OCI-M2 (cell line): ENCODE measurements around the gene EMP2.
"Not testable (repeated sequence)": the region's sequence is repeated elsewhere in the genome, so short reads cannot be mapped to it uniquely, and the experiment has no call there.

Experiments used
- DNase-seq: peaks from one replicate; lab custom pipeline; 2025; ENCODE audit not compliant: unreplicated experiment; lab: John Stamatoyannopoulos, UW

Gene EMP2

GRCh38 chr16:10579965-10580882, at the start of gene EMP2:
EMP2 (minus strand) TSS chr16:10580598; CDS start chr16:10547617, 32,981 bp downstream.
- DNase-seq: no peak

GRCh38 chr16:10629592-10629963, 49.2 kb upstream of the EMP2 start:
- no peak for DNase-seq

- no peak for DNase-seq
Observed at GRCh38 chr16:10625595-10626357, 45.4 kb upstream of the EMP2 start.

- no peak for DNase-seq
Observed at GRCh38 chr16:10624527-10624926, 44.1 kb upstream of the EMP2 start.

- DNase-seq: no peak
Observed at GRCh38 chr16:10623059-10623458, 42.7 kb upstream of the EMP2 start.

GRCh38 chr16:10622036-10622921, 41.9 kb upstream of the EMP2 start:
- DNase-seq: no peak

- DNase-seq: not testable (repeated sequence)
Observed at GRCh38 chr16:10621216-10621949, 41.0 kb upstream of the EMP2 start.

- no peak for DNase-seq
Observed at GRCh38 chr16:10620120-10620519, 39.7 kb upstream of the EMP2 start.

GRCh38 chr16:10619271-10619849, 39.0 kb upstream of the EMP2 start:
- no peak for DNase-seq

- no peak for DNase-seq
Observed at GRCh38 chr16:10618710-10619209, 38.4 kb upstream of the EMP2 start.

GRCh38 chr16:10617662-10618420, 37.4 kb upstream of the EMP2 start:
- no peak for DNase-seq

- DNase-seq: no peak
Observed at GRCh38 chr16:10616756-10617640, 36.6 kb upstream of the EMP2 start.

GRCh38 chr16:10616419-10616755, 36.0 kb upstream of the EMP2 start:
- DNase-seq: no peak

GRCh38 chr16:10614685-10615084, 34.3 kb upstream of the EMP2 start:
- no peak for DNase-seq

GRCh38 chr16:10613785-10614485, 33.5 kb upstream of the EMP2 start:
- DNase-seq: no peak

GRCh38 chr16:10612649-10613179, 32.3 kb upstream of the EMP2 start:
- no peak for DNase-seq

- no peak for DNase-seq
Observed at GRCh38 chr16:10611825-10612342, 31.5 kb upstream of the EMP2 start.
